ENCODE data around the gene ASCL5. TPM values are rescaled to one million over a fixed set of nuclear protein-coding genes. Genes with fewer than 3 reads are reported as not detected.

ASCL5 gene
- total RNA-seq, 1 experiment from 2014 or later = 0.31 TPM

DNA sequence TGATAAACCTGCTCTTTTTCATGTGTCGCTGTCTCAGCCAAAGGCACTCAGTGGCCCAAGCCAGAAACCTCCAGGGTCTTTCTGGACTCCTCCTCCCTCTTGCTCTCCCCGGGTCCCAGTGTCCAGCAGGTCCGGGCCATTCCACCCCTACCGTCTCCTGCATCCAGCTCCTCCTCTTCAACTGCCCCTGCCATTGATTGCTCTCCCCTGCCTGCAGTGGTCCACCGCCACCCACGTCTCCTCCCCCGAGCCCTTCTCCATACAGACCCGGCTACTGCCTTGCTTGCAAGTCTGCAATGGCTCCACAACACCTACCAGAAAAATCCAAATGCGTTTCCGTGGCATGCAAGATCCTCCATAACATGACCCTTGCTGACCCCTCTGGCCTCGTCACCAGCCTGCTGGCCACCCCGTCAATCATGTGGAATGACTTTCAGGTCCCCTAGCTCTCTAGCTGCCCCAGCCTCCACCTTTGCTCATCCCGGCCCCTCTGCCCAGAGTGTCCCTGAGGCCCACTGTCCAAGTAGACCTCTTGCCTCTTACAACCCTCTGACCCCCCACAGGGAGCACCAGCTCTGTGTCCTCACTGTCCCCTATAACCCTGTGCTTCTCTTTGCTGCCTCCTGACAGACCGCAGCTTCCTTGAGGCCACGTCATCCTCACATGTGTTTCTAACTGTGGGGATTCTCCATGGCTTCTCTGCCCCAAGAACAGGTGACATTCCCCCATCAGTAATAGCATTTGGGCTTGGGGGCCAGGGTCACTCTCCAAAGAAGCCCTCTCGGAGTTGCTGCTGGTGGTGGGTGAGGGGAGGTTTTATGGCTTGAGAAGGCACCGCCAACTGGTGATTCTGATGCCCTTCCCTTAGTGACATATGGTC, 29.8 kb downstream of the ASCL5 start (continued):
- no peak for TF ChIP-seq IRF1 (CRISPR knock-in tag; IDR thresholded peaks at IDR 0.05)
- TF ChIP-seq E2F1 (CRISPR knock-in tag; IDR thresholded peaks at IDR 0.05) = no peak
- no peak for TF ChIP-seq USF1 (CRISPR knock-in tag; IDR thresholded peaks at IDR 0.05)

DNA sequence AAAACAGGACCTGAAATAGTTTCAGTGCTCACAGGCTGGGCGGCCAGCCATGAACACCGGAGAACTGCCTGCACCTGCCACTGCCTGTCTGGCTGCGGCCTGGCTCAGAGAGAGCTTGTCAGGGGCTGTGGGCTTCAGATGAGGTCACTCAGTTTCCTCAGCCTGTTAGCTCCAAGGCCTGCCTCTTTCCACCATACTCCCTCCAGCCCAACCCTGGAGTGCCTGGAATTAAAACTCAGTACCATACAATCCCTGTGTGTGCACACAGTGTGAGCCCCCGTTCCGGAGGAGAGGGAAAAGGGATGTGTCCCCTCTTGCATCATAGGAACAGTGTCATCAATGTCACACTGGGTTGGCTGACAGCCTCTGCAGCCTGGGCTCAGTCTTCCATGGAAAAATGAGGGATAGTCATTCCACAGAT, 30.9 kb downstream of the ASCL5 start:
- Mint-ChIP-seq H3K4me1 (no peaks in the 10 kb centered on the region), H3K4me3 (no peak overlapping the region), H3K27me3 (ENCODE audit: low read depth) (no peaks in the 10 kb centered on the region), H3K27ac (no peak overlapping the region), H3K36me3 (no peaks in the 10 kb centered on the region), H3K9me3 (no peaks in the 10 kb centered on the region)
- DNase-seq (ENCODE audit: low spot score) (no peak), ATAC-seq (no peak)
- CTCF ChIA-PET = interaction anchor here (0.9 to 3.0 kb wide), 4 partner anchors 10 to 124 kb away, joined by 3 to 14 read pairs (median 4); partner anchors contain the start of gene TMEM9
- POLR2A ChIA-PET = no interaction called here
- TF ChIP-seq SMAD4 (CRISPR knock-in tag; IDR thresholded peaks at IDR 0.05) = no peak
- TF ChIP-seq EMX1 (CRISPR knock-in tag; IDR thresholded peaks at IDR 0.05) = no peak
- TF ChIP-seq CREB1 (CRISPR knock-in tag; IDR thresholded peaks at IDR 0.05) = no peak
- no peak for TF ChIP-seq TEAD1 (CRISPR knock-in tag; IDR thresholded peaks at IDR 0.05)
- TF ChIP-seq ZNF263 (CRISPR knock-in tag; IDR thresholded peaks at IDR 0.05; ENCODE audit: low read depth) = no peak
- TF ChIP-seq, protein P1, sequence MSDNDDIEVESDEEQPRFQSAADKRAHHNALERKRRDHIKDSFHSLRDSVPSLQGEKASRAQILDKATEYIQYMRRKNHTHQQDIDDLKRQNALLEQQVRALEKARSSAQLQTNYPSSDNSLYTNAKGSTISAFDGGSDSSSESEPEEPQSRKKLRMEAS (CRISPR knock-in tag; IDR thresholded peaks at IDR 0.05) = no peak
- no peak for TF ChIP-seq ZNF425 (CRISPR knock-in tag; conservative IDR thresholded peaks at IDR 0.05)
- TF ChIP-seq OVOL2 (CRISPR knock-in tag; IDR thresholded peaks at IDR 0.05; ENCODE audit: borderline replicate concordance) = no peak
- no peak for TF ChIP-seq ZNF121 (CRISPR knock-in tag; IDR thresholded peaks at IDR 0.05)
- no peak for TF ChIP-seq GTF2I (CRISPR knock-in tag; conservative IDR thresholded peaks at IDR 0.05)

GRCh38 chr1:201095581-201095980, 31.4 kb downstream of the ASCL5 start:
- no peaks in the 10 kb centered on the region for H3K27me3 Mint-ChIP-seq (ENCODE audit: low read depth)
- no peaks in the 10 kb centered on the region for H3K9me3 Mint-ChIP-seq
- TF ChIP-seq ZNF219 (CRISPR knock-in tag; IDR thresholded peaks at IDR 0.05; ENCODE audit: borderline replicate concordance) (no peak), RELA (CRISPR knock-in tag; IDR thresholded peaks at IDR 0.05; ENCODE audit: borderline replicate concordance) (no peak), ELF4 (CRISPR knock-in tag; IDR thresholded peaks at IDR 0.05; ENCODE audit: low read depth) (no peak), ESRRA (CRISPR knock-in tag; IDR thresholded peaks at IDR 0.05; ENCODE audit: borderline replicate concordance) (no peak), ZNF423 (CRISPR knock-in tag; IDR thresholded peaks at IDR 0.05) (no peak), JAZF1 (CRISPR knock-in tag; IDR thresholded peaks at IDR 0.05) (no peak), JUN (CRISPR knock-in tag; IDR thresholded peaks at IDR 0.05) (no peak), ZNF425 (CRISPR knock-in tag; conservative IDR thresholded peaks at IDR 0.05) (no peak), CBFB (CRISPR knock-in tag; IDR thresholded peaks at IDR 0.05; ENCODE audit: low read depth) (no peak), ATF1 (CRISPR knock-in tag; IDR thresholded peaks at IDR 0.05) (no peak), ZNF263 (CRISPR knock-in tag; IDR thresholded peaks at IDR 0.05; ENCODE audit: low read depth) (no peak)
- TF ChIP-seq, protein P1 (CRISPR knock-in tag; IDR thresholded peaks at IDR 0.05) = no peak
- TF ChIP-seq, protein P2, sequence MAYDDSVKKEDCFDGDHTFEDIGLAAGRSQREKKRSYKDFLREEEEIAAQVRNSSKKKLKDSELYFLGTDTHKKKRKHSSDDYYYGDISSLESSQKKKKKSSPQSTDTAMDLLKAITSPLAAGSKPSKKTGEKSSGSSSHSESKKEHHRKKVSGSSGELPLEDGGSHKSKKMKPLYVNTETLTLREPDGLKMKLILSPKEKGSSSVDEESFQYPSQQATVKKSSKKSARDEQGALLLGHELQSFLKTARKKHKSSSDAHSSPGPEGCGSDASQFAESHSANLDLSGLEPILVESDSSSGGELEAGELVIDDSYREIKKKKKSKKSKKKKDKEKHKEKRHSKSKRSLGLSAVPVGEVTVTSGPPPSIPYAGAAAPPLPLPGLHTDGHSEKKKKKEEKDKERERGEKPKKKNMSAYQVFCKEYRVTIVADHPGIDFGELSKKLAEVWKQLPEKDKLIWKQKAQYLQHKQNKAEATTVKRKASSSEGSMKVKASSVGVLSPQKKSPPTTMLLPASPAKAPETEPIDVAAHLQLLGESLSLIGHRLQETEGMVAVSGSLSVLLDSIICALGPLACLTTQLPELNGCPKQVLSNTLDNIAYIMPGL (CRISPR knock-in tag; IDR thresholded peaks at IDR 0.05) = no peak
- no peak overlapping the region for H3K4me3 Mint-ChIP-seq
- DNase-seq (ENCODE audit: low spot score) (no peak), ATAC-seq (no peak)
- no peaks in the 10 kb centered on the region for H3K36me3 Mint-ChIP-seq
- H3K4me1 Mint-ChIP-seq = no peaks in the 10 kb centered on the region
- ChIA-PET CTCF (interaction anchor here (1.5 to 3.0 kb wide), 3 partner anchors 10 to 58 kb away, joined by 3 to 14 read pairs (median 10); partner anchors contain the start of gene TMEM9), POLR2A (no interaction called here)
- no peak overlapping the region for H3K27ac Mint-ChIP-seq

All from WTC11 (cell line).